Bone marrow (tissue), 2 donors: ENCODE data around the gene GOLGA6A.
"Not testable (repeated sequence)": the region's sequence is repeated elsewhere in the genome, so short reads cannot be mapped to it uniquely, and the experiment has no call there.

Experiments used
- DNase-seq, 2 donors: peaks; one replicate each; lab custom pipeline; 2025; lab: John Stamatoyannopoulos, UW

Gene GOLGA6A, protein sequence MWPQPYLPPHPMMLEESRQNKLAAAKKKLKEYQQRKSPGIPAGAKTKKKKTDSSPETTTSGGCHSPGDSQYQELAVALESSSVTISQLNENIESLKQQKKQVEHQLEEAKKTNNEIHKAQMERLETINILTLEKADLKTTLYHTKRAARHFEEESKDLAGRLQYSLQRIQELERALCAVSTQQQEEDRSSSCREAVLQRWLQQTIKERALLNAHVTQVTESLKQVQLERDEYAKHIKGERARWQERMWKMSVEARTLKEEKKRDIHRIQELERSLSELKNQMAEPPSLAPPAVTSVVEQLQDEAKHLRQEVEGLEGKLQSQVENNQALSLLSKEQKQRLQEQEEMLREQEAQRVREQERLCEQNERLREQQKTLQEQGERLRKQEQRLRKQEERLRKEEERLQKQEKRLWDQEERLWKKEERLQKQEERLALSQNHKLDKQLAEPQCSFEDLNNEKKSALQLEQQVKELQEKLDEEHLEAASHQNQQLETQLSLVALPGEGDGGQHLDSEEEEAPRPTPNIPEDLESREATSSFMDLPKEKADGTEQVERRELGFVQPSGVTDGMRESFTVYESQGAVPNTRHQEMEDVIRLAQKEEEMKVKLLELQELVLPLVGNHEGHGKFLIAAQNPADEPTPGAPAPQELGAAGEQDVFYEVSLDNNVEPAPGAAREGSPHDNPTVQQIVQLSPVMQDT

GRCh38 chr15:74082450-74082849 is at the start of gene GOLGA6A:
Gene GOLGA6A (minus strand): TSS chr15:74082550. CDS start chr15:74082509, 41 bp downstream.
- not testable (repeated sequence) for DNase-seq

DNA sequence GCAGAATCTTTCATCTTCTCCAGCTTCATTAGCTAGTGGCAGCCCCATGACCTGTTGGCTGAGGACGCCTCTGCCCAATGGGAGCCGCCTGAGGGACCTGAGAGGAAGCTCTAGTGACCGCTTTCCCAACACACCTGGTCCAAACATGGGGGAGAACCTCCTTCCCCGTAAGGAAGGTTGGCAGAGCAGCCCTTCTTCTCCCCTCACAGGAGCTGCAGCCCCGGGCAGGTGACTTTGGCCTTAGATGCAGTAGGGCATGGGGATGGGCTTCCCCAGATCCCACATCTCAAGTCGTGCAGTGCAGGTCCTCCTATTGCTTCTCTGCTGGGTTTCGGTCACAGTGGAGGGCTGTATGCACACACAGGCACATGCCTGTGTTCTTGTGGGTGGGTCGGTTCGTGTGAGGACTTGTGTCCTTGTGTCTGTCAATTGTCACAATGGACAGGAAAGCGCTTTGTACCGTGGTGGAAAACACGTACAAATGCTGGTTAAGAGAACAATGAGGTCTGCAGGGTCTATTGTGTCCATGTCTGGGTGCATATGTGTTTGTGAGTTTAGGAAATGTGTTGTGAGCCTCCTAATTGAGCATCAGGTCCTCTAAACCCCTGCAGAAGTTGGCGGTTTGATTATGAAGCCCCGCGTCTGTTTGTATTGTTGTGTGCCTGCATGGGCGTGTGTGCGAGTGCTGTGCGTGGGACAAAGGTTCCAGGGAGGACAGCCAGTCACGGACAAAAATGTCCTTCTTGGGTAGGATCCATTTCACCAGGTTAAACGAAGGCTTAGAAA is 49.5 kb upstream of the GOLGA6A start:
- no peak for DNase-seq

DNA sequence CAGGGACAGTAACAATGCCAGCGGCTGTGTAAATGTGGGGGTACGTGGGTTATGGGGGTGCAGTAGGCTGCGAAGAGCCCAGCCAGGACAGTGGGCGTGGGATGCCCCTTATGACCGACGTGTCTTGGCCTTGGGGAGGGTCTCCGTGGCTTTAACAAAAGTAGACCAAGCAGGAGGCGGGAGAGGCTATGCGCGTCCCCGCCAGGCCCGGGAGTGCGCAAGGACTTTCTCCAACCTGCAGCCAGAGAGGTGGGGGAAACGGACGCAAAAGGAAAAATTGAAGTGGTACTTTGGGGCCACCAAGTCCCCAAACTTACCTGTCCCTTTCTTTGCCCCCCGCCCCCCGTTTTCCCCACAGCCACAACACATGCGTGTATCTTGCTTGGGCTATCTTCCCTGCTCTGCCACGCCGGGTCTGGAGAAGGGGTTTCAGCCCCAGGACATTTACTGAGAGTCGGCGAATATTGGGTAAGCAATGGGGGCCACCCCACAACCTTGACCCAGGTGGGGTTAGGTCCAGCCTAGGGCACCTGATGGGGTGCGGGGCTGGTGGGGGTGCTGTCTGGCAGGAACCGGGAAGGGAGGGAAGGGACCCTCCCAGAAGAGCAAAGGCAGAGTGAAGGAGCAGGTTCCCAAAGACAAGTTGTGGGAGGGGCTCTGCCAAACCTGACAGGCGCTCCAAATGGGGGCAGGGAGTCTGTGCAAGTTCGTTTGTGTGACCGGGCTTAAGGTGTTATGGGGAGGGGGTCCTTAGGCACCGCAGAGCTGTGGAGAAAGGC is 48.7 kb upstream of the GOLGA6A start:
- no peak for DNase-seq

GRCh38 chr15:74130155-74130848 is 48.0 kb upstream of the GOLGA6A start, which contains the start of gene ISLR2:
Gene ISLR2 (plus strand): TSS chr15:74130586. CDS start chr15:74132755, 2,169 bp downstream.
- DNase-seq: no peak

GRCh38 chr15:74129586-74130154 is 47.3 kb upstream of the GOLGA6A start:
- DNase-seq: no peak

DNA sequence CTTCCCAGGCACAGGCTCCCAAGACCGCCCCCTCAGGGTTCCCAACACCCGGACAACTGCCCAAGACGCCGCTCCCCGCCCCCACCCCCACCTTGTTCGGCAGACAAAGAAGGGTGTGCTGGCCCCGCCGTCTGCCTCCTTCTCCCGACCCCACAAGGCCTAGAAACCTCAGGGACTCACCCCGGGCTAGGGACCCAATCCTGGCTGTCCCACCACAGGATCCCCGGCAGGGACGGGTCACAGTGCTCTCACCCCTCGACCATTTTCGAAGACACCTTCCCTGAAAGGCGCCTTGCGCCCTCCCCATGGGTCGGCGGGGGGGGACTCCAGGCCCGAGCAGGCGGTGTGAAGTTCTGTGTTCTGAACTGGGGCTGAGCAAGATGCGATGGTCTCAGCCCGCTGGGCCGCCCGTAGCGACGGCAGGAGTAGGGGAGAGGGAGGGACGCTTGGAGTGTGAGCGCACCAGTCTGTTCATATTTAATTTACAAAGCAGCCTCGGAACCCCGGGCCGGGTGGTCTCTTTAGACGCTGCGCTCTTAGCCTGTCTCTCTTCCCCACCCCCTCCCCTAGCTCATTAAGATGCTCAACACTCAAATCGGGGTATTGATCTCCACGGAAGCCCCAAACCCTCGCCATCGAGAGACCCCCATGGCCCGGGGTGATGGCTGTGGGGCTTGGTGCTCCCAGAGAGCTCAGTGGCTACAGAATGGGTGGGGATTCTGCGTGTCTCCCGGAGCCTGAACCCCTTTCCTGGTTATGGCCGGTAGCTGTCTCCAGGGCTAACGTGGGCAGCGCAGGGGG is 46.6 kb upstream of the GOLGA6A start:
- DNase-seq: no peak

DNA sequence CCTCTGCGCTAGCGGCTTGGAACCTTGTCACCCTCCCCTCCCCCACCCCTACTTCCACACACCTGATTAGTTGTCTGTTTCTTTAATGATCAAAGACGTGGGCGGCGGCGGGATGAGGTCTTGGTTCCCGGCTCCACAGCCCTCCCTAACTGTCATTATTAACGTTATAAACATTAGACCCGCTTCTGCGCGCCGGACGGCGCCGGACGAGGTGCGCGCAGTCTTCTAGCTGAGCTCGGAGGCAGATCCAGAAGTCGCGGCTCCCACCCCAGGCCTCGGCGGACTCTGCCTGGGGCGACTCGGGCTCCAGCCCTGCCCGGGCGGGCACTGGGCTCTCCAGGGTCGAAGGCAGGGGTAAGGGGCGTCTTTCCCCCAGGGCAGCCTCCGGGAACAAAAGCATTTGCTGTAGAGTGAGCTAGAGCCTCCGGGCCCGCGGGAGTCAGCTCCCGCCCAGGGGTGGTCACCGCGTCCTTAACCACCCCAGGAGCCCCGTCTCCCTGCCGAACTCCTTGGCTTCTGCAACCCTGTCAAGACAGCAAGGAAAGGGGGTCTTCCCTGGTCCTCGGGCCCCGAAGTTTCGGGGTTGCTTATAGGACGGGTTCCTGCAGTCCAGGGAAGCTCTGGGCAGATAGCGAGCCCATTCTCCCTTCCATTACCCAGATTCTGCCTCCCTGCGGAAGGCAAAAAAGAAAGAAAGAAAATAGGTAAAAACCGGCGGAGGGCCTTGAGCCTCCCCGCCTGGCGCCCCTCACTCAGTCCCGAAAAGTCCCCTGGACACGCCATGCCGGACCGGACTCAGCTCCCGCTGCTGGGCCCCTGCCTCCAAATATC is 45.8 kb upstream of the GOLGA6A start:
- no peak for DNase-seq

DNA sequence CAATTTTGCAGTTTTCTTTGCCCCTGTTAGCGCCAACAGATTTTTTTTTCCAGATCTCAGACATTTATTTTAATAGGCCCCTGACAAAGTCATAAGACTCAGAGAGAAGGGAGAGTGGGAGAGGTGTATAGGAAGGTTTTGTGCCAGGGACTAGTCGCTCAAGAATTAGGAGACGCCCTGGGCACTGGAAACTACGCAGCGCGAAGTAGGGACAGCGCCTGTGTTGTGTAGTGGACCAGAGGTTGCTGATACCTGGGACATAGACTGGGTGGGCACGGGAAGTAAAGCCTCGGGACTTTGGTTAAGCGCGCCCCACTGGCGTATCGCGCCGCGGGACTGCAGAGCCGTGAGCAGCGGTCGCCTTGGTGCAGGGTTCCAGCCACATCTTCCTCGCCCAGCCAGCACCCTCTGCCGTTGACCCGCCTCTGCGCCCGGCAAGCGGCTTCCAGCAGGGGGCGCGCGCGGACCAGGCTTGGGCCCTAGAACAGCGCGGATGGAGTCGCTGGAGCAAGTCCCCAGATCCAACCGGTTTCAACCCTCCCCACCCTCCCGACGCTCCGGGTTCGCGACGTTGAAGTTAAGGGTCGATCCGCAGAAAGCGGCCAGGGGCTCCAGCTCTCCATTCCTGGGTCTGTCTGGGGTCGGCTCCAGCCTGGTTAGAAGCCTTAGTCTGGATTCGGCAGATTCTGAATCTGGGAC is 45.1 kb upstream of the GOLGA6A start:
- DNase-seq: peak; percentile 67 to 71

DNA sequence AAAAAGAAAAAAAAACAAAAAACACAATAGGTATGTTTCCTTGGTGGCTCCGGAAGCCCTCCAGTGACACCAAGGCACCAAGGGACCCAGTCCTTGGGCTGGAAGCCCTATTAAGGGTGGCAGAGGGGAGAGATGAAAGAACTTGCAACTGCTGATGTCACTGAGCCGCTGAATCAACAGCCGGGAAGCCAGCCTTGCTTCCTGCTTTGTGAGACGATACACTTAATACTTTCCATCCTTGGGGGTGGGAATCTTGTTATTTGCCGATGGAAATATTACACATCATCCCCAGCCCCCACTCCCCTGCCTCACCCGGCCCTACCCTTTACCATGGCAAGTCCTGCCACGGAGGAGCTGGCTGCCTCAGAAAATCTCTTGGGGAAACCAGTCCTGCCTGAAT is 42.4 kb upstream of the GOLGA6A start:
- DNase-seq: no peak

- no peak for DNase-seq
These were observed 41.8 kb upstream of the GOLGA6A start for GRCh38 chr15:74124196-74124595.

DNA sequence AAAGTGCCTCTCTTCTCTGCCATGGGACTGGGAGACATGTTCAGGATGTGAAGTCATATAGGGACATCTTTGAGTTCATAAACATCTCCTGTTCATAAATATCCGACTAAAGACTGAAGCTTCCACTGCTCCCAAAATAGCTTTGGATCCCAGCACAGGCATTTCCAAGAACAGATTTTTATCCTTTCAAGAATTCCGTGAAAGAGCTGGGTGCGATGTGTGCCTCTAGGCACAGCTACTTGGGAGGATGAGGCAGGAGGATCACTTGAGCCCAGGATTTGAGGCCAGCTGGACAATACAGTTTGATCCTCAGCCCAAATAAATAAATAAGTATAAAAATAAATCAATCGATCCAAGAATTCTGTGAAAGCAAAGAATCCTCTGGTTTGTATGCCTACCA is 41.3 kb upstream of the GOLGA6A start:
- no peak for DNase-seq

GRCh38 chr15:74123131-74123429 is 40.7 kb upstream of the GOLGA6A start:
- no peak for DNase-seq

GRCh38 chr15:74122403-74123130 is 40.2 kb upstream of the GOLGA6A start:
- no peak for DNase-seq

DNA sequence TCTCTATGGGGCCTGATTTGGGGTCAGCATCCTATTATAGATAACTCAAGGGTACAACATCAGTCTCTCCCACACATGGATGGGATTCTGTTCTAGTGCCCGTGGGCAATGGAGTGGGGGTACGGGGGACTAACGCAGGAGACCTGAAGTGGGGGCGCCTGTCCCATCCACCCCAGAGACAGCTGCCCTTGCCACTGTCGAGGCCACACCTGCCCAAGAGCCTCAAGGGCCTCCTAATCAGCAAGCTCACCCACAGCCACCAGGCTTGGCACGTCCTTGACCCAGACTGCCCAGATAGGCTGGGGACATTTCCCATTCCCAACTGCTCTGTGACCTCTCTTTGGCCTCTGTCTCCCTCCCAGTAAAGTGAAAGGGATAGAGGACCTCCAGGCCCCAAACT is 39.5 kb upstream of the GOLGA6A start:
- DNase-seq: no peak

DNA sequence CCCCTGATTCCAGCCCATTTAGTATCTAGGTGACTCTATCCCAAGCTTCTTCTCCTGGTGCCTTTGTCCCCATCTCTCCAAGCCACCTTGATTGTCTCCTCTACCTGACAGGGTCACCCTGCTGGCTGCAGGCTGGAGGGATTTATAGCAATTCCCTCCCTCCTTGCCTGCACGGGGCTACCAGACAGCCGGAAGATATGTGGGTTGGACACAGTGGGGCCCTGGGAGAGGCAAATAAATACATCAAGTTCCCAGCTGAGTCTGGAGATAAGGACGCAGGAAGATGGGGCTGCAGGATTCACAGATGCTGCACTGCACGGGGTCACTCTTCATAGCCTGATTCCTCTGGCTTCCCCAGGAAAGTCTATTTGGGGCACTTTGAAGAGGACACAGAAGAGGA is 38.7 kb upstream of the GOLGA6A start:
- DNase-seq: no peak

- no peak for DNase-seq
These were observed 38.1 kb upstream of the GOLGA6A start for GRCh38 chr15:74120426-74120825.

GRCh38 chr15:74109713-74110112 is 27.4 kb upstream of the GOLGA6A start:
- no peak for DNase-seq

GRCh38 chr15:74108611-74109010 is 26.3 kb upstream of the GOLGA6A start:
- DNase-seq: not testable (repeated sequence)
